SK-N-SH (cell line): ENCODE data around the gene LAMA4. TPM values are rescaled to one million over a fixed set of nuclear protein-coding genes. Genes with fewer than 3 reads are reported as not detected.

ENCODE experiments used
- CTCF ChIA-PET: fragments of 300-600, 350-600 bp; formaldehyde crosslinking; extraction: SDS; loops from one replicate; lab custom pipeline; 2021; lab: Yijun Ruan, JAX
- POLR2A ChIA-PET: fragments of 350-600 bp; sonication (Branson Sonifier 250); formaldehyde crosslinking; extraction: SDS; loops from one replicate; lab custom pipeline; 2020; ENCODE audit warnings: antibody characterized with exemption, inconsistent platforms; lab: Yijun Ruan, JAX
- DNase-seq: peaks from one replicate; pipeline ENCODE4 v3.0.0; 2012
- H2AFZ ChIP-seq: fragments of 200-600 bp; sonication (generic); 2 replicates; pipeline ENCODE4 v1.8.1; 2016; ENCODE audit warnings: antibody characterized with exemption, mild to moderate bottlenecking, low read depth
- H3F3A ChIP-seq: fragments of 200-600 bp; sonication (generic); replicated peaks from 2 replicates; pipeline ENCODE3; 2016; ENCODE audit warnings: antibody characterized with exemption, mild to moderate bottlenecking; ENCODE audit not compliant: insufficient read depth
- H3K27ac ChIP-seq, 2 experiments: fragments of 200-500 bp in 1 of 2; fragments of 200-600 bp in 1 of 2; sonication (Bioruptor generic) in 1 of 2; sonication (generic), shearing (Covaris generic) in 1 of 2; 2 replicates each; pipeline versions ENCODE4 v1.5.1 to v1.6.1; 2014 to 2016; ENCODE audit warnings: low read depth in 2 of 2, inconsistent platforms in 1 of 2, low read length in 1 of 2, mild to moderate bottlenecking in 1 of 2, mixed read lengths in 1 of 2
- H3K27me3 ChIP-seq: fragments of 200-600 bp; sonication (generic), shearing (Covaris generic); 2 replicates; pipeline ENCODE4 v1.6.1; 2016; ENCODE audit warnings: mixed run types; ENCODE audit not compliant: insufficient read depth
- H3K36me3 ChIP-seq, 2 experiments: fragments of 200-500 bp in 1 of 2; fragments of 200-600 bp in 1 of 2; sonication (Bioruptor generic) in 1 of 2; sonication (generic) in 1 of 2; replicated peaks in 1 of 2; 2 replicates each; pipeline versions ENCODE3 to v1.5.1; 2014 to 2016; ENCODE audit warnings: low read length in 1 of 2, mild to moderate bottlenecking in 1 of 2; ENCODE audit not compliant: insufficient read depth in 2 of 2, control insufficient read depth in 1 of 2
- H3K4me1 ChIP-seq, 2 experiments: fragments of 200-500 bp in 1 of 2; fragments of 200-600 bp in 1 of 2; sonication (Bioruptor generic) in 1 of 2; sonication (generic), shearing (Covaris generic) in 1 of 2; 2 replicates each; pipeline versions ENCODE4 v1.5.1 to v1.6.1; 2014 to 2016; ENCODE audit warnings: low read depth in 1 of 2, low read length in 1 of 2, mixed run types in 1 of 2; ENCODE audit not compliant: insufficient read depth in 2 of 2, control insufficient read depth in 1 of 2
- H3K4me2 ChIP-seq: fragments of 200-600 bp; sonication (generic), shearing (Covaris generic); 2 replicates; pipeline ENCODE4 v1.6.1; 2017; ENCODE audit warnings: mixed run types
- H3K4me3 ChIP-seq, 2 experiments: fragments of 200-500 bp in 1 of 2; fragments of 200-600 bp in 1 of 2; sonication (Bioruptor generic) in 1 of 2; sonication (generic), shearing (Covaris generic) in 1 of 2; 2 replicates each; pipeline versions ENCODE4 v1.5.1 to v1.8.1; 2014 to 2016; ENCODE audit warnings: low read depth in 2 of 2, inconsistent platforms in 1 of 2, low read length in 1 of 2, mild to moderate bottlenecking in 1 of 2, mixed read lengths in 1 of 2, moderate library complexity in 1 of 2
- H3K79me2 ChIP-seq: fragments of 200-600 bp; sonication (generic); 2 replicates; pipeline ENCODE4 v1.8.1; 2017; ENCODE audit warnings: mild to moderate bottlenecking; ENCODE audit not compliant: insufficient read depth
- H3K9ac ChIP-seq: fragments of 200-600 bp; sonication (generic); 2 replicates; pipeline ENCODE4 v1.6.1; 2017; ENCODE audit warnings: mixed run types
- H3K9me2 ChIP-seq: fragments of 200-600 bp; sonication (generic); 2 replicates; pipeline ENCODE4 v1.6.1; 2017; ENCODE audit warnings: mixed run types
- H3K9me3 ChIP-seq: fragments of 200-600 bp; sonication (generic); 2 replicates; pipeline ENCODE4 v1.6.1; 2017; ENCODE audit warnings: mixed run types, mild to moderate bottlenecking, moderate library complexity
- H4K20me1 ChIP-seq: fragments of 200-600 bp; sonication (generic); 2 replicates; pipeline ENCODE4 v1.6.1; 2017; ENCODE audit warnings: mild to moderate bottlenecking, mixed run types; ENCODE audit not compliant: insufficient read depth
- FOXJ3 ChIP-seq: sonication (generic); formaldehyde crosslinking; IDR thresholded peaks from 2 replicates; pipeline ENCODE4 v1.5.1; 2020; ENCODE audit warnings: mild to moderate bottlenecking, missing genetic modification reagents
- FOXM1 ChIP-seq: IDR thresholded peaks from 2 replicates; pipeline ENCODE4 v1.4.0; 2012; ENCODE audit warnings: low read depth, mild to moderate bottlenecking
- GABPA ChIP-seq: IDR thresholded peaks from 2 replicates; pipeline ENCODE4 v1.4.0; 2012; ENCODE audit warnings: low read depth, mild to moderate bottlenecking
- IRF3 ChIP-seq: fragments of 150-350 bp; IDR thresholded peaks from 2 replicates; pipeline ENCODE4 v1.6.1; 2016; ENCODE audit warnings: mild to moderate bottlenecking, low read depth, low read length
- JUND ChIP-seq: IDR thresholded peaks from 2 replicates; pipeline ENCODE4 v1.4.0; 2012
- MXI1 ChIP-seq: IDR thresholded peaks from 2 replicates; pipeline ENCODE4 v1.6.1; 2012; ENCODE audit warnings: mild to moderate bottlenecking, low read depth, low read length, improper control_type of control experiment
- NFIC ChIP-seq: IDR thresholded peaks from 2 replicates; pipeline ENCODE4 v1.4.0; 2012; ENCODE audit warnings: borderline replicate concordance
- NRF1 ChIP-seq: IDR thresholded peaks from 2 replicates; pipeline ENCODE4 v1.6.1; 2012; ENCODE audit warnings: low read depth, mild to moderate bottlenecking, low read length
- PBX3 ChIP-seq: IDR thresholded peaks from 2 replicates; pipeline ENCODE4; 2012
- POLR2AphosphoS5 ChIP-seq: IDR thresholded peaks from 2 replicates; pipeline ENCODE4 v1.6.1; 2012; ENCODE audit warnings: low read depth, low read length
- RAD21 ChIP-seq: IDR thresholded peaks from 2 replicates; pipeline ENCODE4 v1.6.1; 2012; ENCODE audit warnings: mild to moderate bottlenecking, low read length
- RCOR1 ChIP-seq: fragments of 150-350 bp; IDR thresholded peaks from 2 replicates; pipeline ENCODE4 v1.6.1; 2017; ENCODE audit warnings: antibody characterized with exemption, low read length
- REST ChIP-seq: IDR thresholded peaks from 2 replicates; pipeline ENCODE4 v1.6.1; 2012; ENCODE audit warnings: mild to moderate bottlenecking, low read depth, low read length, moderate library complexity
- RFX5 ChIP-seq: IDR thresholded peaks from 2 replicates; pipeline ENCODE4 v1.6.1; 2012; ENCODE audit warnings: mild to moderate bottlenecking, improper control_type of control experiment, low read length
- RXRA ChIP-seq: IDR thresholded peaks from 2 replicates; pipeline ENCODE4 v1.4.0; 2012; ENCODE audit warnings: low read depth, mild to moderate bottlenecking, borderline replicate concordance
- SIN3A ChIP-seq: IDR thresholded peaks from 2 replicates; pipeline ENCODE4 v1.6.1; 2012; ENCODE audit warnings: low read depth, mild to moderate bottlenecking, low read length, moderate library complexity, borderline replicate concordance
- TAF1 ChIP-seq: IDR thresholded peaks from 2 replicates; pipeline ENCODE4 v1.6.1; 2012; ENCODE audit warnings: low read depth, mild to moderate bottlenecking, low read length, moderate library complexity, borderline replicate concordance
- YY1 ChIP-seq: IDR thresholded peaks from 2 replicates; pipeline ENCODE4 v1.4.0; 2012; ENCODE audit warnings: low read depth, mild to moderate bottlenecking
- WGBS: methylation state at CpG from one replicate; pipeline ENCODE4 v1.1.6; 2017; ENCODE audit warnings: low lambda C conversion rate; 5-methylcytosine and 5-hydroxymethylcytosine counted together
- polyA plus RNA-seq, 3 experiments: library from polyadenylated mRNA; depleted of rRNA; stranded (reverse); fragments of >200 nt; gene quantifications; 2 replicates each; pipeline ENCODE4 v1.2.3, GENCODE V29; 2012

The LAMA4 gene
- polyA plus RNA-seq, 1 of the 3 experiments (the other 2 are of a cell fraction) = 9.4 TPM

- no peak overlapping the region for H3K27ac ChIP-seq
- no peaks in the 10 kb centered on the region for H3K36me3 ChIP-seq
- POLR2A ChIA-PET = no interaction called here
- H3K4me3 ChIP-seq = no peak overlapping the region
- H3K27me3 ChIP-seq = no peaks in the 10 kb centered on the region
- peaks cover 0 to 19% of the 10 kb centered on the region in 2 experiments; a peak in 2 of 4 replicates for H3K4me1 ChIP-seq
- H3K9me2 ChIP-seq = no peaks in the 10 kb centered on the region
- WGBS = 96% methylated on average over 7 of the region's 7 CpGs
- TF ChIP-seq SIN3A (no peak), TAF1 (no peak), RCOR1 (no peak), MXI1 (no peak), PBX3 (no peak), REST (no peak), YY1 (no peak), IRF3 (no peak), GABPA (no peak), RXRA (no peak)
- TF ChIP-seq, all 33 proteins: peak for 0
- Histone ChIP-seq H2AFZ (no peak overlapping the region), H3K9ac (no peak overlapping the region), H4K20me1 (no peaks in the 10 kb centered on the region), H3F3A (no peaks in the 10 kb centered on the region), H3K79me2 (no peaks in the 10 kb centered on the region), H3K4me2 (no peak overlapping the region), H3K9me3 (no peaks in the 10 kb centered on the region)
- no peak for DNase-seq
- CTCF ChIA-PET = interaction anchor here (0.9 to 5.7 kb wide), 4 partner anchors 11 to 86 kb away, joined by 3 to 38 read pairs (median 16); partner anchors contain the start of gene LAMA4
Measured at GRCh38 chr6:112266331-112266730, 12.0 kb upstream of the LAMA4 start.

- no peaks in the 10 kb centered on the region for H4K20me1 ChIP-seq
- H3K4me3 ChIP-seq = no peak overlapping the region
- no peaks in the 10 kb centered on the region for H3K9me2 ChIP-seq
- H3K27me3 ChIP-seq = no peaks in the 10 kb centered on the region
- no peaks in the 10 kb centered on the region for H3F3A ChIP-seq
- H3K79me2 ChIP-seq = no peaks in the 10 kb centered on the region
- WGBS = 100% methylated on average over 1 of the region's 1 CpG
- peaks cover 3 to 7% of the 10 kb centered on the region in 2 experiments; a peak in 1 of 4 replicates for H3K4me1 ChIP-seq
- no peak for TF ChIP-seq TAF1
- no peak for TF ChIP-seq POLR2AphosphoS5
- no peak for TF ChIP-seq FOXJ3 (CRISPR knock-in tag)
- TF ChIP-seq NRF1 = no peak
- TF ChIP-seq IRF3 = no peak
- no peak for TF ChIP-seq RFX5
- TF ChIP-seq JUND = no peak
- TF ChIP-seq PBX3 = no peak
- no peak for TF ChIP-seq NFIC
- TF ChIP-seq RXRA = no peak
- TF ChIP-seq MXI1 = no peak
- no peak for TF ChIP-seq RAD21
- no peak for TF ChIP-seq FOXM1
- no peak for TF ChIP-seq RCOR1
- no peak for TF ChIP-seq GABPA
- TF ChIP-seq, all 33 proteins: peak for 0
- Histone ChIP-seq H3K9me3 (no peaks in the 10 kb centered on the region), H3K9ac (no peak overlapping the region), H3K4me2 (no peak overlapping the region), H2AFZ (no peak overlapping the region), H3K36me3 (no peaks in the 10 kb centered on the region), H3K27ac (no peak overlapping the region)
- ChIA-PET CTCF (interaction anchor here (1.3 to 1.4 kb wide), 2 partner anchors 11 to 79 kb away, joined by 3 to 7 read pairs; no protein-coding TSS in a partner anchor), POLR2A (no interaction called here)
- DNase-seq = no peak
Measured at GRCh38 chr6:112259337-112259675, 4.9 kb upstream of the LAMA4 start.
